Globus pallidus (tissue), 1 donor: ENCODE results near the gene PDE3A.
A peak's percentile ranks its signal among the peaks of the same experiment; 100 is the strongest.
"Not testable (repeated sequence)": the region's sequence is repeated elsewhere in the genome, so short reads cannot be mapped to it uniquely, and the experiment has no call there.

Experiments used
- DNase-seq: peaks from one replicate; pipeline ENCODE4 v3.0.0-alpha.2; 2015; ENCODE audit warnings: low spot score

Gene PDE3A

GRCh38 chr12:20604408-20605067 is 236.2 kb downstream of the PDE3A start:
- DNase-seq, result no peak

DNA sequence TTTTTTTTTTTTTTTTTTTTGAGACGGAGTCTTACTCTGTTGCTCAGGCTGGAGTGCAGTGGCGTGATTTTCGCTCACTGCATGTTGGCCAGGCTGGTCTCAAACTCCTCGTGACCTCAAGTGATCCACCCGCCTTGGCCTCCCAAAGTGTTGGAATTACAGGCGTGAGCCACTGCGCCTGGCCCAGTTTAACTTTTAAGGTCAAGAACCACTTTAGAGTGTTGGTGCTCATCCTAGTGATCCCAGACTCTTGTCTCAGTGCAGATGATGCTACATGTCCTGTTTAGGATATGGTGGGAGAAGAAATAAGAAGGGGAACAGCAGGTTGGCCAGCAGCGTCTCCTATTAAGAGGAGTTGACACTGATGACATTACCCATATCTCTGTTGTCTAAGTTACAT is 246.7 kb downstream of the PDE3A start:
- not testable (repeated sequence) for DNase-seq

DNA sequence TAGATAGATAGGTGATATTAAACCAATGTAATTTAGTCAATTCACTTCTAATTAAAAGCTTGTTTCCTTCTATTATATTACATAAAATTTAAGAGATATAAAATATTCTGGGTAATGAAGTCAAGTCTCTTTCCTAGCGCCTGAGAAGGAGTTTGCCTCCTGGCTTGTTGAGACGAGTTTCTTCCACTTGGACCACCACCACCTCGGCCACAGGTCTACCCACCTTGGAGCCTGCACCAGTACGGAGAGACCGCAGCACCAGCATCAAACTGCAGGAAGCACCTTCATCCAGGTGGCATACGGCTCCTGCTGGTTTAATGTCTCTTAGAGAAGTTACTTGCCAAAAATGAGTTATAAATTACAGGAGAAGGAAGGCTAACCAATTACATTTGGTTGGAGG is 247.8 kb downstream of the PDE3A start:
- DNase-seq, result no peak

GRCh38 chr12:20620261-20620660 is 251.9 kb downstream of the PDE3A start:
- no peak for DNase-seq

DNA sequence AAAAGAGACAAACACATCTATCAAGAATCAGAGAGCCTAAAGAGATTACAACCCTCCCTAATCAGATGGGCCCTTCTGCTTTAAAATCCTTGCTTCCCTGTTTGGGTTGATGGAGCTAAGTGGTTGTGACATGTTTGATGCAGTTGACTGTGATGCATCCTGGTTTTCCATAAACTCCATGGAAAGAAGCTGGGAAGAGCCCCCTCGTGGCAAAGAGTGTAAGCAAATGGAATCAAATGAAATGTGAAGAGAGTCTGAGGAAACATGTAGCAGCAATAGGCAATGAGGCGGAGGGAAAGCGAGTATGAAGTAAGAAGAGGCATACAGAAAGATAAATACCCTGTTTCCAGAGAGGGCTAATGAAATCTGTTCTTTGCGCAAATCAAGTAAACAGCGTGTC is 256.4 kb downstream of the PDE3A start:
- no peak for DNase-seq

DNA sequence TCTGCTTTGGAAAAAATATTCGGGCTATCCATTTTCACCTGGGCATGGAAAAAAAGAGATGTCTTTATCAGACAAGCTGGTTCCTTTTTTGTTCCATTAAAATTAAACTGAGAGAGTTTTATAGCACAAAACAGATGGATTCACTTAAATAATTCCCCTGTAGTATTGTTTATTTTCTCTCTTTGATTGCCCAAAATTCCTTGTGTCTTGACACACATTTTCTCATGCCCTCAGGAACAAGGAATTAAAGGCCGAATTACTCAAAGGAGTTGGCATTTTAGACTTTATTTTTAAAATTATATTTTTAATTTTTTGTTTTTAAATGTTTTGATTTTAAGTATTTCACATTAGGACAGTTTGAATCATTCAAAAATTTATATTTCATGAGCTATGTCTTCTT is 257.2 kb downstream of the PDE3A start:
- no peak for DNase-seq

GRCh38 chr12:20627001-20627588 is 258.8 kb downstream of the PDE3A start:
- no peak for DNase-seq

DNA sequence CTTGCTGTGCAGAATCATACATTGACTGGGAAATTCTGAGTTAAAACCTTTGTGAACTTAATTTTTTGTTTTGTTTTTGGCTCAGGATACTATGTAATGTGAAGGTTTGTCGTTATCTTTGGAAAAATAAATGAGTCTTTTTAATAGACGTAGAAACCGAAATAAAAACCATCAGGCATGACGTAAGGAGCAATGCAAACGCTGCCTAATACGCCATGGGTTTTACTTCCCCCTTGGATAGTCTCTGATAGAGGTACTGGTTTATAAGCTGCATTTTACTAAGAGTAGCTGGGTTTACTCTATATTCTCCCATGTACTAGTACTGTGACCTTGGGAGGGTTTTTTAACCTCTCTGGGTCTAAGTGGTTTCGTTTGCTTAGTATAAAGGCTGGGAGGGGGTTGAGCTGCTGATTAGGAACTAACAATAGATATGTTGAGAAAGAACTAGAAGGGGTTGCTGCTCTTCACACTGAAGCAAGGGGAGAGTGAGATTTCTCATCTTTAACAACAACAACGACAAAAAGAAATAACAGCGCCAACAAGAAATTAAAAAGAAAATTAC is 260.0 kb downstream of the PDE3A start:
- DNase-seq, result no peak

DNA sequence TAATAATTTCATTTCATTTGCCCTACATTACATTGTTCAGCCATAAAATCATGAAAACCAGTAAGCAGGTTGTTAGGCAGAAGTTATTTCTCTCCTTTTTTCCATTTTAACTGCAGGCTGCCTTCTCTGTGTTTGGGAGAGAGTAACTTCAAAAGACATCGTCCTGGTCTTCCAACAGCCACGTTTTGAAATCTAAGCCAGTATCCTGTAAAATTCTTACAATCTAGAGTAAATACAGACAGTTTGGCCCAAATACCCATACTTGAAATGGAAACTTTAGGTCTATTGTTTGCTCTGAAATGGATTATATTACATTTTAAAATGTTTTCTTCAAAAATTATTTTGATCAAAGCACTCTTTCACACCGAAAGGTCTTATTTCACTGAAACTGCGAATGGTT is 260.7 kb downstream of the PDE3A start:
- no peak for DNase-seq

DNA sequence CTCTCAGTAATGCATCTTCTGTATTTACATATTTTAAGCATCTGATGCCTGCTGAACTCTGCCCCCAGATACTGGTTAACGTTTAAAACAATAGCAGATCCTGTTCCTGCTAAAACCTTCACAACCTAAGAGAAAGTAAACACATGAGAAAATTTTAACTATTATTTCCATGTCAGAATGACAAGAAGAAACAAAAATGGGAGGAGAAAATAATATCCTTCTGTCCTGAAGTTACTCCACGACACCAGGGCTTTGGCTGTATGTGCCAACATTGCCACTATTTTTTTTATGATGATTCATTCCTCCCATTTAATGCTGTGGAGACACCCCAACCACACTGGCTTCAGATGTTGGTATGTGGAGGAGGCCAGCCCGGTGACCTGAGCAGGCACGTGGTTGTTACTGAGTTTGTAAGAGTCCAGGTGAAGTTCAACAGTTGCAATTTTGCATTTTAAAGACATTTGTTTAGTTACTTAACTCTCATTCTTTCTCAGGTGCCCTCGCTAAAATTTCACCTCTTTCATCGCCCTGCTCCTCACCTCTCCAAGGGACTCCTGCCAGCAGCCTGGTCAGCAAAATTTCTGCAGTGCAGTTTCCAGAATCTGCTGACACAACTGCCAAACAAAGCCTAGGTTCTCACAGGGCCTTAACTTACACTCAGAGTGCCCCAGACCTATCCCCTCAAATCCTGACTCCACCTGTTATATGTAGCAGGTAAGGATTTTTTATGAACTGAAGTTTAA is 261.2 kb downstream of the PDE3A start:
- no peak for DNase-seq

DNA sequence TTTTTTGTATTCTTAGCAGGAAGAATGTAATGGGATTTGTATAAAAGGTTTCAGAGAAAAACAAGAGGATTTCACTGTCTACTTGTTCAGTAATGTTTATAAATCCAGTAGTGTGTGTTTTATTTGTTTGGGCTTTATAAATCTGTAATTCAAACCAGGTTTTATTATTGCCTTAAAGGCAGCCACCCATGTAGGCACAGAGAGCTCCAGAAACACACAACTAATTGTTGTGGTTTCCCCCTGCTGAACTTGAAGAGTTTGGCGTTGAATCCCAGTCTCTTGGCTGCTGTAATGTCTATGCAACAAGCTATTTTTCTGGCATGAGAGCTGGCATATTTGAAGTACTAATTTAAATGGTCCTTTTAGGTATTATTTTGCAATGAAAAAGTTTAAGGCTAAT is 263.4 kb downstream of the PDE3A start:
- peak; percentile 11 for DNase-seq

- DNase-seq, result no peak
These were observed 272.8 kb downstream of the PDE3A start for GRCh38 chr12:20641106-20641505.

DNA sequence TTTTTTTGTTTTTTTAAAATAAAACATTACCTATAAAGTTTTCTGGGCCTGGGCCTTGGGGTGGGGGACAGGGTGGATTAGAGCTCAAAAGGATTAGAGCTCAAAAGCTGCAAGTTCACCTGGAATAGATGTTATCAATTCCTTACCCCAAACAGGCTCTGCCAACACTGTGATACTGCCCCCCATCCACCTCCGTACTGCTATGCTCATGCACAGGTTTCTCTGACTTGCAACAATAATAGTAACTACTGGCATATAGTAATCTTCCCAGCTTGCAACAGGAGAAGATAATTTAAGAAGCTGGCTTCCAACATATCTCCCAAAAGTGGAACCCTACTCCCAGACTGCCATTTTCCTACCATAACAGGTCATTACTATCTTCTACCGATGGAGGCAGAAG is 275.5 kb downstream of the PDE3A start:
- DNase-seq, result no peak

- DNase-seq, result peak; percentile 34
These were observed 278.0 kb downstream of the PDE3A start for GRCh38 chr12:20646239-20646827.

DNA sequence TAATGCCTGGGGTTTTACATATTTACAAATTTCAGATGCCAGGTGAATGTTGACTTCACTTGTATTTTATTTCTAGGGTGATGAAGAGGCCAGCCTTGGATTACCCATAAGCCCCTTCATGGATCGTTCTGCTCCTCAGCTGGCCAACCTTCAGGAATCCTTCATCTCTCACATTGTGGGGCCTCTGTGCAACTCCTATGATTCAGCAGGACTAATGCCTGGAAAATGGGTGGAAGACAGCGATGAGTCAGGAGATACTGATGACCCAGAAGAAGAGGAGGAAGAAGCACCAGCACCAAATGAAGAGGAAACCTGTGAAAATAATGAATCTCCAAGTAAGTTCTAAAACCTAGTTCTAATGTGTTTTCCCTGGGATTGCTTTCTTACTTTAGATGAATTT is 285.5 kb downstream of the PDE3A start:
- DNase-seq, result no peak

DNA sequence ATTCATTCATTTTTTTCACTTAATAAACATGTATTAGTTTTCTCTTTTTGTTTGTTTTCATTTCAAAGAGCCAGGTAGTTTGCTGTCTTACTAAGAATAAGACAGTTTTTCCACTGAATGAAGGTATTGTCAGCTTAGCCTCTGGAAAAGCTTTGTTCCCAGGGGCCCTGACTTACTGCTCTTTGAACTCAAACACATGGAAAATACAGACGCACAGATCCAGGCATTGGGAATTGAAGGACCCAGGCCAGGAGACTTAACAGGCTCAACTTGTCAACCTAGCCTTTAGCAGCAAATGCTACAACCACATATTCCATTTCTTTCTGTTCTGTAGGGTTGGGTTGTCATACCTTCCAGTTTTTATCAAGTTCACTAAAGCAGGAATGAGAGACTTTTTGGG is 288.3 kb downstream of the PDE3A start:
- DNase-seq, result no peak

DNA sequence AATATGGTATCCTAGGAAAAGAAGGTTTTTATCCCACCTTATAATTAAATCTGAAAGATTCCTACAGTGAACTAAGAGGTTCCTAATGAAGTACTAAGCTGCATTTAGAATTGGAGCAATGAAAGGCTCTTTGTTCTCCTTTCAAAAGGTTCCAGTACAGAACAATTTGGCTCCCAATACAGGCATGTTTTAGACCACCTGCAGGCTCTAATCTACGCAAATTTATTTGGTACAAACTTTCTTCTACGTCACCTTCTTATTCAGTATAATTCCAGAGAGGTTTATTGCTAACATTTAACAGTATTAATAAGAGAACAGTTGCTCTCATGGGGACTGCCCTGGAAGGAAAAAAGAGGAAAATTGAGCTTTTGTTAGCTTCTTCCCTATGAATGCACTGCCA is 289.2 kb downstream of the PDE3A start:
- DNase-seq, result peak; percentile 23

DNA sequence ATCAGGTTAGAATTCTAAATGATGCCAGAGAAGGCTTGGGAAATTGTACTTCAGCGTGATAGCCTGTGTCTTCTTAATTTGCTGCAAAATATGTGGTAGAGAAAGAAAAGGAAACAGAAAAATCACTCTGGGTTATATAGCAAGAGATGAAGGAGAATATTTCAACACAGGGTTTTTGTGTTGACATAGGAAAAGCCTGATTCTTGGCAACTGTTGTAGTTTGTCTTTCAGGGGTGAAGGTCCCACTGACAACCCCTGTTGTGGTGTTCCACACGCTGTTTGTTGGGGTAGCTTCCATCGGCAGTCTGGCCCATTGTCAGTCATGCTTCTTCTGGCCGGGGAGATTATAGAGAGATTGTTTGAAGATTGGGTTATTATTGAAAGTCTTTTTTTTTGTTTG is 313.0 kb downstream of the PDE3A start:
- no peak for DNase-seq

DNA sequence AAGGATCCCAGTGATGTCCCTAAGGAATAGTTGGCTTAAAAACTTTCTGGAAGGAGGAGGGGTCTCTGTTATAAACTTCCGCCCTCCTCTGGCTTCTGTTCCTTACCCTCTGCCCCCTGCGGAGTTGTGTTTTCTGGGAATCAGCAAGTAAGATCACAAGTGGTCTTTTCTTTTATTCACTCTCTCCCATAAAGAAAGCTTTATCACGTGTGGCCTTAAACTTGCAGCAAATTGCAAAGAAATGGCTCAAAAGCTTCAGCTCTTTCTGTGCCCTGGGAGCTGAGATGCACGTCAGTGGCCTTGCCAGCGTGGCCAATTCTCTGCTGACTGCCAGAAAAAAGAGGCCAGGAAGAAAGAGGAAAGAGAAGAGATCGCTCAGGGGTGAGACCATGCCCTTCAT is 326.9 kb downstream of the PDE3A start, which contains the start of gene SLCO1C1:
SLCO1C1 (plus strand) TSS at position 101 of the 400 bp plus-strand sequence. CDS start 4,245 bp downstream, outside the sequence.
- DNase-seq, result peak; percentile 57

DNA sequence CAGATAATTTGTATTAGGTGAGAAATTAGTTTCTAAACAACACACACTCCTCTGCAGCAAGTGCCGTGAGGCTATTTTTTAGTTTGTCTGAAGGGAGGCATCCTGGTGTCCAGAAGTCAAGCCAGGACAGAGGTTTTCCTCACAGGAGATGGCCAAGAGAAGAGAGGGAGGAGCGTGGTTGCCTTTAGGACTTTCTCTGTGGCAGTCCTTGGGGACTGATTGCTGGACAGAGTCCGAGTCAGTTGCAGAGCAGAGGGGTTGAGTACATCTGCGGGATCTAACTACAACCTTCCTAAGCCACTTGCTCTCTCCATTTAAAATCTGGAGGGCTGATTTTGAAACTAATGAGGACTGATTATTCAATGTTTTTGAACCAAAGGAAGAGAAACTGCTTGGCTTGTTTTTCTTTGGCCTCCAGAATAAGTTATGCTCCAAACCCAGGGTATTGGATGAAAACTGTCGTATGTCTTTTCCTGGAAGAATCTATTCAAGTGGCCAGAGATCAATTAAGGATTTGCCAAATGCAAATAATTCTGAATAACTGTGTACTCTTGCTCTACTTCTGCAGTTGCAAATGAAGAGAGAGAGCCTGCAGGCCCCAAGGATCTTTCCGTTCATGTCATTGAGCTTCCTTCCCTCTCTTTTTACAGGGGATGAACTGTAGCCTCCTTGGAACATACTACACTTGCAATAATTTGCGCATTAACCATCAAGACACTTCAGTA is 328.0 kb downstream of the PDE3A start:
- peak; percentile 47 for DNase-seq

DNA sequence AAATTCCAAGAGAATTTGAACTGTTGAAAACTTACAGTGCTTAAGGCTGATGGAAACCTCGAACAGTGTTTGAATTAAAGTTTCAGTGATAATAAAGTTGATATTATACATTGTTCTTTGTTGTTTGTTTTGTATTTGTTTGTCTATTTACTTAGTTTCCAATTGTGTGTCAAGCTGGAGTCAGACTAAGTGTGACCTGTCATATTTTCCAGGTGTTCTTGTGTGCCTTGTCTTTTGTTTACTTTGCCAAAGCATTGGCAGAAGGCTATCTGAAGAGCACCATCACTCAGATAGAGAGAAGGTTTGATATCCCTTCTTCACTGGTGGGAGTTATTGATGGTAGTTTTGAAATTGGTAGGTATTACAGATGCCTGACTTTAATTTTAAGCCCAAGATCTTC is 332.8 kb downstream of the PDE3A start:
- no peak for DNase-seq

GRCh38 chr12:20704860-20705259 is 336.5 kb downstream of the PDE3A start:
- no peak for DNase-seq
